IPS-NIHi7 (cell line): ENCODE measurements around the gene TRIM13.

Source experiments
- DNase-seq: peaks from one replicate; pipeline ENCODE4 v3.0.0; 2012; ENCODE audit warnings: mixed read lengths; ENCODE audit errors: extremely low spot score

The TRIM13 gene

DNA sequence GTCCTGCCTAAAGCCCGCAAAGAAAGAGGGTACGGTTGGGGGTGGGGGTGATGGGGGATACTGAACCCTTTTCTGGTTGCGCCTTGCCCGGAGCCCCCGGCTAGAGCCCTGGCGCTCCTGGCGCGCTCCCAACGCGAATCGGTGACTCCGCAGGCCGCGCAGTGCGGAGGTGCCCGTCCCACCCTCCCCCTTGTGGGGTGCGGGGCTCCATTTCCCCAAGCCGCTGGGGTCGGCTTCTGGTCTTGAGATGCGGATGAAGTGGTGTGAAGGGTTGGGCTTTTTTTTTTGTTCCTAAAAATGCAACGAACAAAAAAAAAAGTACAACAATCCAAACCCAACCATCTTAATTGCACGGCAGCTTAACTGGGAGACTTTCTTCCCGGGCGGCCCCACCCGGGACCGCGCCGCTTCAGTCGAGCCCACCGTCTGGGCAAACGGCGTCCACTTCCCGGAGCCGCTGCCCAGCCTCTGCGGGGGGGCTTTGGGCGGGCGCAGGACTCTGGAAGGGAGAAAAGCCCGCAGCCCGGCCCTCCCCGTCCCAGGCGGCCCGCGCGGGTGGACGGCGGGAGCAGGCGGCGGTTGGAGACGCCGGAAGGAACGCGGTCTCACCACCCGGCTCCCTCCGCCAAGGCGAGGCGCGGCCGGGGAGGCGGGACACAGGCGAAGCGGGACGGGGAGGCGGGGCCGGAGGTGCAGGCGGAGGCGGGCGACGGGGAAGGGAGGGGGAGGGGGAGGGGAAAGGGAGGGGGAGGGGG lies 504 bp upstream of the TRIM13 start:
- DNase-seq: peak; percentile 91

DNA sequence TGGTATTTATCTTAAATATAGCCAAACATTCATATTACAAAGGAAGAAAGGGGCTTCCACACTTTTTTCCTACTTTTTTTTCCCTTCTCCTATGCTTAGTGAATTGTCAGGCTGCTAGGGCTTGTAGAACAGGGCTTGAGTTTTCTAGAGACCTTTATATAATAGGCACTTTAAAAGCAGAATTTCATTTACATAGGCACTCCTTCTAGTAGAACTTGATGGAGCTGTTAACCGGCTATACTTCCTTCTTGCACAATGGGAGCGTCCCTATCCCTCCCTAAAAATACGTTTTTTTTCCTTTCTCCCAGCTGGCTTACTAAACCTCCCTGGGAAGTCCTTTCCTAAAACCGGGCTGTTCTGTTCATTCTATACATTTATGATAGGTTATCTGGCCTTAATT lies 1.1 kb downstream of the TRIM13 start:
- no peak for DNase-seq

DNA sequence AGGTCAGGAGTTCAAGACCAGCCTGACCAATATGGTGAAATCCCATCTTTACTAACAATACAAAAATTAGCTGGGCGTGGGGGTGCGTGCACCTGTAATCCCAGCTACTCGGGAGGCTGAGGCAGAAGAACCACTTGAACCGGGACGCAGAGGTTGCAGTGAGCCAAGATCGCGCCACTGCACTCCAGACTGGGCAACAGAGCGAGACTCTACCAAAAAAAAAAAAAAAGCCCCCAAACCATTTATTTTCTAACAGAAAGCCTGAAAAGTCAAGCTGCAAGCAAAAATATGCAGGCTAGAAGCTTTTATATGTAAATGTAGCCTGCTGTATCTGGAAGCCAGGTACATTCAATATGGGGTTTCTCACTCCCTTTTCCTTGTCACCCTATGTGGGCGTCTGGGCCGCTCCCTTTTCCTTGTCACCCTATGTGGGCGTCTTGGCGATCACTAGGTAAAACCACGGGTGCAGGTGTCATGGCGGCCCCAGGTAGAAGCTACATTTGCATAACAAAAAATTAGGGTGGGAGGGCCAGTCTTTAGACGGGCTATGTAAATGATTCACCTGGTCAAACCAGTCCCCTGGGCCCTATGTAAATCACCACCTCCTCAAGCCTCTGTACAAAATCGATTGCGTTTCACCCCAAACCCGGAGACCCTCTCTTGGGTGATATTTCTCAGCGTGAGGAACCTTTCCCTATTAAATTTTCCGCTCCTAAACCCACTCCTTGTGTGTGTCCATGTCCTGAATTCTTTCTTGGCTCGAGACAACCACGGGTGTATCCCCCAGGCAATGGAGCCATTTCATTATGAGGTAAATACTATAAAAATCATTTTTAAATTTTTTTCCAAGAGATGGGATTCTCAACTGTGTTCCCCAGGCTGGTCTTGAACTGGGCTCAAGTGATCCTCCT lies 2.1 kb downstream of the TRIM13 start:
- peak; percentile 42 for DNase-seq

DNA sequence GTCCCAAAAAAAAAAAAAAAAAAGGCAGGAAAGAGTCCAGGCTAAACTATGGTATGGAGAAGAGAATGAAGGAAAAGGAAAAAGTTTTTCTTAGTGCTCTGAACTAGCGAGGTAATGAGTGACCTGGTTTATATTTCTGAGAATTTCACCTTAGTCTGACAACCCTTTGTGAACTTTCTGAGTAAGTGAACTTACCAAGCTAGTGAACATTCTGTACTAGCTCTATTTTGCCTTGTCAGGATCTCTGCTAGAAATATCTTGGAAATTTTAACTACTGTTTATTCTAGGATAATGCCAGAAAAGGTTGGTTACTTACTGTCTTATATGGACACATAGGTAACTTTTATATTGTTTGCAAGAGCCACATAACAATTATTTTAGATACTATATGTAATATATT lies 4.4 kb downstream of the TRIM13 start:
- DNase-seq: no peak

DNA sequence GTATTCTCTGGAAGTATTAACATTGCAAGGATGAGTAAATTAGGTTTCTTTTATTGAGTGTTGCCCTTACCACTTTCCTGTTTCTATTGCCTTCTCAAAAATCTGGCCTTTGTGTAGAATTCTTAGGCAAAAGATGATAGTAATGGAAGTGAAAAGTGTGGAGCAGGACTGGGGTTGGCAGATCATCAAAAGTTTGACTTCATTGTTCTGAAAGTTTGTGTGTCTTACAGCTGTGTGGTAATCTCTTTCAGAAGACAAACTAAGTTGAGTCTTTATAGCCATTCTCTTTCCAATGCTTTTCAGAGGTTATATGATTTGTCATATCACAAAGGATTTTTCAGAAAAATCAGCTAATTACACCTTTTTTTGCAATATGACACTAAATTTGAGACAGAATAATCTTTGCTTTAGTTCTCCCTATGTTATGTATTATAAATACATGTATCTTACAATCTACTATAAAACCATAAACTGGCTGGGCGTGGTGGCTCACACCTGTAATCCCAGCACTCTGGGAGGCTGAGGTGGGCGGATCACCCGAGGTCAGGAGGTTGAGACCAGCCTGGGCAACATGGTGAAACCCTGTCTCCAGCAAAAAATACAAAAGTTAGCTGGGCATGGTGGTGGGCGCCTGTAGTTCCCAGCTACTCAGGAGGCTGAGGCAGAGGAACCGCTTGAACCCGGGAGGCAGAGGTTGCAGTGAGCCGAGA lies 9.7 kb downstream of the TRIM13 start:
- no peak for DNase-seq

DNA sequence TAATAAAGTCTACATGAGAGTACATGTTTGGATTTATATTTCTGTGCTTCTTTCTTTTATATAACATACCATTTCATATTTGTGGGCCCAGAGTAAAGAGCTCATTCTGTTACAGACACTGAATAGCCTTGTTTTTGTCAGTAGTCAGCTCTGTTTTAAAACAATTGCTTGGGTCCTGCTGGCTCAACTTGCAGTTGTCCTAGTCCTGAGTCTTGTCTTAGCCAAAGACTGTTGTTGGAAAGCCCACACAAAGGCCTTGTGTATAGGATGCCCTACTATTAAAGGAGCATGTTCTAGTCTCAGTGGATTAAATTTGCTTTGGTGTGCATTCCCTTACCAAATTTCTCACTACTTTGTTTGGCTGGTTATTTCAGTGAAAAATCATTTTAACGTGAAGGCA lies 14.6 kb downstream of the TRIM13 start:
- DNase-seq: no peak

DNA sequence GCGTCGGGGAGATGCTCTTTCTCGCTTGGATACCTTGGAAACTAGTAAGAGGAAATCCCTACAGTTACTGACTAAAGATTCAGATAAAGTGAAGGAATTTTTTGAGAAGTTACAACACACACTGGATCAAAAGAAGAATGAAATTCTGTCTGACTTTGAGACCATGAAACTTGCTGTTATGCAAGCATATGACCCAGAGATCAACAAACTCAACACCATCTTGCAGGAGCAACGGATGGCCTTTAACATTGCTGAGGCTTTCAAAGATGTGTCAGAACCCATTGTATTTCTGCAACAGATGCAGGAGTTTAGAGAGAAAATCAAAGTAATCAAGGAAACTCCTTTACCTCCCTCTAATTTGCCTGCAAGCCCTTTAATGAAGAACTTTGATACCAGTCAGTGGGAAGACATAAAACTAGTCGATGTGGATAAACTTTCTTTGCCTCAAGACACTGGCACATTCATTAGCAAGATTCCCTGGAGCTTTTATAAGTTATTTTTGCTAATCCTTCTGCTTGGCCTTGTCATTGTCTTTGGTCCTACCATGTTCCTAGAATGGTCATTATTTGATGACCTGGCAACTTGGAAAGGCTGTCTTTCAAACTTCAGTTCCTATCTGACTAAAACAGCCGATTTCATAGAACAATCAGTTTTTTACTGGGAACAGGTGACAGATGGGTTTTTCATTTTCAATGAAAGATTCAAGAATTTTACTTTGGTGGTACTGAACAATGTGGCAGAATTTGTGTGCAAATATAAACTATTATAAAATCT lies 15.7 kb downstream of the TRIM13 start:
- DNase-seq: no peak

DNA sequence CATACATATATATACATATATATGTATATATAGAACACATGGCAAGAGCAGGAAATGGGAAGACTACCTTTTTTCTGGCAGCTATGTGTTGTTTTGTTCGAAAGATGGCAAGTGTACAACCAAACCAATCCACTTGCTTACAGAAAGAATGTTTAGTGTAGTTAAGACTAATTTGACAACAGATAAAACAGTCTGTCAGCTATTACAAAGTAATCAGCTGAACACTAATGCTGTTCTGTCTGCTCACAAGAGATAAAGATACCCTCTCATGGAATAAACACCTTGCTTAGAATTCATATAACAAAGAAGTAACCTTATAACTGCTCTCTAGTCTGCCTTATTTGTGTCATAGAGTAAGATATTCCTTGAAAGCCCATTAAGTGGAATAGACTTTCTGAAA lies 17.5 kb downstream of the TRIM13 start:
- no peak for DNase-seq

DNA sequence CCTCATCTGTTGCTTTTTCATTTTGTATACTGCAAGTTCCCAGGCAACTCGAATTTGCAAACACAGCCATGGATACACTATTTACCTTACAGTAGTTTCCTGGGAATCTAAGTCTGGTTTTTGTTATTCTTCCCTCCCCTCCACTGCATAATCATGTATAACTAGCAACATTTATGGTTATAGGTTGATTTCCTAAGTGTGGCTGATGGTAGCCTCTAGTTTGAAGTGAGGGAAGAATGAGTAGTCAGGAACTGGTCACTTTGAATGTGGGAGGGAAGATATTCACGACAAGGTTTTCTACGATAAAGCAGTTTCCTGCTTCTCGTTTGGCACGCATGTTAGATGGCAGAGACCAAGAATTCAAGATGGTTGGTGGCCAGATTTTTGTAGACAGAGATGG lies 18.4 kb downstream of the TRIM13 start, which contains the start of gene KCNRG:
Gene KCNRG, plus strand, starts transcription at position 187 of the 400 bp plus-strand sequence. Its CDS starts 50 bp downstream, at position 237.
- peak; percentile 8 for DNase-seq

DNA sequence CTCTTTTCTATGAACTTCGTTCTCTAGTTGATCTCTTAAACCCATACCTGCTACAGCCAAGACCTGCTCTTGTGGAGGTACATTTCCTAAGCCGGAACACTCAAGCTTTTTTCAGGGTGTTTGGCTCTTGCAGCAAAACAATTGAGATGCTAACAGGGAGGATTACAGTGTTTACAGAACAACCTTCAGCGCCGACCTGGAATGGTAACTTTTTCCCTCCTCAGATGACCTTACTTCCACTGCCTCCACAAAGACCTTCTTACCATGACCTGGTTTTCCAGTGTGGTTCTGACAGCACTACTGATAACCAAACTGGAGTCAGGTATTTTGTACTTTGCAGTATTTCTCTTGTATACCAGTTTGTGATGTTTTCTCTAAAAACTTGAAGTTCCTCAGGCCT lies 18.9 kb downstream of the TRIM13 start:
- peak; percentile 11 for DNase-seq

DNA sequence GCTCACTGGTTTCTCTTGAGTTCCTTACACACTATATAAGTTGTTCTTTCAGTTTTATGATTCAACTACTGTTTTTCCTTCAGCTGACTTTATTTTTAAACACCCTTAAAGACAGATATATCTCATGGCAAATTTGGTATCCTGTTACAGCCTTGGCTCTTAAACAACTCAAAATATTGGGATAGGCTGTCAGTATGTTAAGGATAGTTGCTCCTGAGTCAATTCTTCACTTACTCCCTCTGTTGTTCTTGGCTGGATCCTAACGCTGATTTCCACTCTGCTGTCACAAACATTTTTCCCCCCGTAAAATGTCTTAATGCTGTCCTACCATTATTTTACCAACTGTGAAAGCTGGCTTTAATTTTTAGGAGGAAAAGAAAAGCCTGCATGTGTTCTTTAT lies 19.6 kb downstream of the TRIM13 start:
- DNase-seq: no peak

DNA sequence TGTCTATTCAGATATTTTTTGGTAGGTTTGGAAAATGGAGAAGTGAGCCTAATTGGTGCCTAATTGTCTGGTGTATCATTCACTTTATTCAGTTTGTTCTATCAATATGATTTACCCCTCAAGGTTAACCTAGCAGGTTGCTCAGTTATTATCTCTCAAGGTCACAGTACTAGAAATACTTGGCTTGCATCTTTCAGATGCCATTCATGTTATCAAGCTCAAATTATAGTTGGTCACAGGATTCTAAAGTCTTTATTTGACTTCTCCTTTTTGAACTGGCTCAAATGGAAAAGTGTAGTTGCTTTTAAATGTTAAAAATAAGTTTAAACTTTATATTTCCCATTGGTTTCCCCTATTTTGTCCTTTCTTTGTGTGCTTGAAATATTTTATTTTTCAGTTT lies 21.0 kb downstream of the TRIM13 start:
- DNase-seq: no peak

DNA sequence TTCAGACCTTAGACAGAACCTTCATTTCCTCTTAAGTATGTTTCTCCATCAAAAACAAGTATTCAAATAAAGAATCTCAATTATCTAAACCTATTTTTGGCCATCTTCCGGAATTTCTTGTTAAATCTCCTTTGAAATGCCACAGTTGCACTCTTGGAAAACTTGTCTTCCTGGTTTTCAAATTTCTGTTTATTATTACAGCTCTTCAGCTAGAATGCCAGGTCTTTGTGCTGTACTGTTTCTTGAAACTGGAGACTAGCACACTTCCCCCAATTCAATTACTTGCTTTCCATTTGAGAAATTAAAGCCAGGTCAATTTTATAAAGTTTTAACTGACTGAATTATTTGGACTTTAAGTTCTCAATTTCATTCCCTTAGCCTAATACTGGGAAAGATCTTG lies 28.6 kb downstream of the TRIM13 start:
- no peak for DNase-seq

DNA sequence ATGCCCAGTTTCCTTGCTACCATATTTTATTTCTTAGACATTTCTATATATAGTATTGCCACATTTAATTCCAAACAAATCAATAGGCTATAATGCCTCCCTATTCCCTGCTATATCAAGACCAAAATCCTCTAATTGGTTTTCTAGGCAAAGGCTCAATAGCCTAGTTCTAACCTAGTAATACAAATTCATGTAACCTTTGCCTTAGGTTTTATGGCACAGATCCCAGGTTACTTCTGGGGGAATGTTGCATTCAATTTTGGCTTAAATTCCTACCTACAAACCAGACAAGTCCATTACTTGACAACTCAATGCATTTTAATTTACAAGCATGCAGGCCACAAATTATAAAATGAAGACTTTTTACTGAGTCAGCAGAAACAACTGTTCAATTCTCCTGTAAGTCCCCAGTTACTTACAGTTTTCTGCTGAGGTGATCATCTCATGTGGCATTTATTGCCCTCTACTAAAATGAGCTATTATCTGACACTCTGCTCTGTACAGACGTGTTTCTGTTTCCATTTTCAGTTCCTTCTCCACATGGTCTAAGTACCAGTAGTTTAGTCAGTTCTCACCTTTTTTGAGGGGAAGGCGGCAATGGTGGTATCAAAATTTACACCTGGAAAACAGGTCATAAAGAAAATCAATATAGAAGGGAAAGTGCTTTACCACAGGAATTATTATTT lies 30.1 kb downstream of the TRIM13 start:
- DNase-seq: no peak

DNA sequence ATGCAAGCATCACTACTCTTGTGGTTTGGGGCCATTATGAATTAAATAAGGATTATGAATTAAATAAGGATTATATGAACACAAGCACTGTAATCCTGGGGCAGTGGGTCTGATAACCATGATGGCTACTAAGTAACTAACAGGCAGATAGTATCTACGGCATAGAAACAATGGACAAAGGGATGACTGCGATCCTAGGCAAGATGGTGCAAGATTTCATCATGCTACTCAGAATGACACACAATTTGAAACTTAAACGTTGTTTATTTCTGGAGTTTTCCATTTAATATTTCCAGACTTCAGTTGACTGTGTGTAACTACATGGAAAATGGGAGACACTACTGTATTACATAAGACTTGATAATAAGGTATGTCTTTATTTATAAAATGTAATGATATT lies 33.5 kb downstream of the TRIM13 start:
- no peak for DNase-seq

DNA sequence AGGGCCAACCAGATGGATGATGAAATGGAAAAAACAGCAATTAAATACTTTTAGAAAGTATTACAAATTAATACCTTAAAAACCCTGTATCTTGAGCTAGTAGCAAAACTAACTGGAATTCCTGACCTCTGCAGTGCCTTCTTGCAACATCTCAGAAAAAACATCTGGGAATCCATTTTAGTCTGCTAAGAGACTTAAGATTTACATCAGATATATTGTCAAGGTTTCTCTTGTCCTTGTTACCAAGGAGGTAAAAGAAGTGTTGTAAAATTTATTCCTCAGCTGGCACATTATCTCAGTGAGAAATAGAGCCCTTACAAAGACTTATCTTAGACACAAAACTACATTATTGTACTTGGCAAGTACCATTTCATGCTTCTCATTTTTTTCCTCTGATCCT lies 36.9 kb downstream of the TRIM13 start:
- DNase-seq: no peak

DNA sequence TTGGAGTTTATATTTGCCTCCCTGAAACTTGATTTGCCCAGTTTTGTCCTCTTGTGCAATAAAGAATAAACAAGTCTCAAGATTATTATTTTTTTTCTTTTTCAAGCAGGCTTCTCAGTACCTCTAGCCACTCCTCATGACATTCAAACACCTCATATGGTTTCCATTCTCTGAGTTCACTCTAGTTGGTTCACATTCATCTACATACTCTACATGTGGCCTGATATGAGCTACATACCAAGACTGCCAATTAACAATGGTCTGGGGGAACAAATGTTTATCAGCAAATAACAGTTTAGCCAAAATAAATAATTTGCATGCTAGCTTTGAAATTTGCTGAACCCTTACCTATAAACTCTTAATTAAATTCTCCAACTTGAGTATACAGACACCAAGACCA lies 40.9 kb downstream of the TRIM13 start:
- peak; percentile 10 for DNase-seq

DNA sequence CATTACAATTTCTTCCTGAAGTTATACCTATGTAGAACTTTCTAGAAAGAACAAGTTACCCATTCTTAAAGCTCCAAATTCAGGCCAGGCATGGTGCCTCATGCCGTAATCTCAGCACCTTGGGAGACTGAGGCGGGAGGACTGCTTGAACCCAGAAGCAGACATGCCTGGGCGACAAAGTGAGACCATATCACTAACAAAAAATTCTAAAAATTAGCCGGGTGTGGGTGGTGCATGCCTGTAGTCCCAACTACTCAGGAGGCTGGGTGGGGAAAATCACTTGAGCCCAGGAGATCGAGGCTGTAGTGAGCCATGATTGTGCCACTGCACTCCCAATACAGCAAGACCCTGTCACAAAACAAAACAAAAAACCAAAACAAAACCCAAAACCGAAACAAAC lies 41.4 kb downstream of the TRIM13 start:
- DNase-seq: no peak

DNA sequence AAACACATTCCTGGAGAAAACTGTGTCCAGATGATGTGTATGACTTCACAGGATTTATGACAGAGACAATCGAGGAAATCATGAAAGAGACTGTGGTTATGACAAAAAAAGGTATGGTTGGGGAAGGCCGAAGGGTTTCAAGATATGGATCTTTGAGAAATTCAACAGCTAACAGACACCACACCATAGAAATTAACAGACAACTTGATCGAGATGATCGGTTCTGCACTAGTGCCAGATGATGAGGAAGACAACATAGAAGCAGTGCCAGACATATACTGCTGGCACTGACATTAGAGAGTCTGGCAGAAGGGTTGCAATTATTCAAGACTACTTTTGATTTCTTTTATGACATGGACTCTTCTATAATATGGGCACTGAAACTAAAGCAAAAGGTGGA lies 55.6 kb downstream of the TRIM13 start:
- DNase-seq: no peak

DNA sequence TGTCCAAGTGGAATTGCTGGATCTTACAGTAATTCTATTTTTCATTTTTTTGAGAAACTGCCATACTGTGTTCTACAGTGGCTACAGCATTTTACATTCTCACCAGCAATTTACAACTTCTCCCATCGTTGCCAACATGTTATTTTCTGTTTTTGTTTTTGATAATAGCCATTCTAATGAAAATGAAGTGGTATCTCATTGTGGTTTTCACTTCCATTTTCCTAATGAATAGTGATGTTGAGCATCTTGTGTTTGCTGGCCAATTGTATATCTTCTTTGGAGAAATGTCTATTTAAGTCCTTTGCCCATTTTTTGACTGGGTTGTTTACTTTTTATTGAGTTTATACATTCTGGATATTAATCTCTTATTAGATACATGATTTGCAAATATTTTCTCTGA lies 57.0 kb downstream of the TRIM13 start:
- no peak for DNase-seq

DNA sequence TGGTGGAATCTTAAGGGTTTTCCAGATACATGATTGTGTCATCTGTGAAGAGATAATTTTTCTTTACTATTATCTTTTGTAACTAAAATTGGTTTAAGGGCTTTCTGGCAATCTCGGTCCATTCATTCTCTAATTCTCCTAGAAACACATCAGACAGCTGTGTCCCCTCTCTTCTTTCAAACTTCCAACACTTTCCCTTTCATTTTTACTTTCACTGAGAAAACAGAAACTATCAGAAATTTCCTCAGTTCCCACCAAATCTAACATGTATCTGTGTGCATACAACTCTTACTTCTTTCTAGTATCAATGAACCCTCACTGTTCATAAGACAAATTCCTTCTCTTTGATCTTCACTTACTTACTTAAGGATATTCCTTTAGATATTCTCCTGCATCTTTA lies 58.6 kb downstream of the TRIM13 start:
- DNase-seq: no peak
